CD4-positive, alpha-beta T cell treated with Interferon gamma for 1 hour (primary cell): ENCODE measurements around the gene FGD5.

Experiments used
- DNase-seq: peaks from one replicate; pipeline ENCODE4 v3.0.0-alpha.2; 2020

FGD5 gene, protein sequence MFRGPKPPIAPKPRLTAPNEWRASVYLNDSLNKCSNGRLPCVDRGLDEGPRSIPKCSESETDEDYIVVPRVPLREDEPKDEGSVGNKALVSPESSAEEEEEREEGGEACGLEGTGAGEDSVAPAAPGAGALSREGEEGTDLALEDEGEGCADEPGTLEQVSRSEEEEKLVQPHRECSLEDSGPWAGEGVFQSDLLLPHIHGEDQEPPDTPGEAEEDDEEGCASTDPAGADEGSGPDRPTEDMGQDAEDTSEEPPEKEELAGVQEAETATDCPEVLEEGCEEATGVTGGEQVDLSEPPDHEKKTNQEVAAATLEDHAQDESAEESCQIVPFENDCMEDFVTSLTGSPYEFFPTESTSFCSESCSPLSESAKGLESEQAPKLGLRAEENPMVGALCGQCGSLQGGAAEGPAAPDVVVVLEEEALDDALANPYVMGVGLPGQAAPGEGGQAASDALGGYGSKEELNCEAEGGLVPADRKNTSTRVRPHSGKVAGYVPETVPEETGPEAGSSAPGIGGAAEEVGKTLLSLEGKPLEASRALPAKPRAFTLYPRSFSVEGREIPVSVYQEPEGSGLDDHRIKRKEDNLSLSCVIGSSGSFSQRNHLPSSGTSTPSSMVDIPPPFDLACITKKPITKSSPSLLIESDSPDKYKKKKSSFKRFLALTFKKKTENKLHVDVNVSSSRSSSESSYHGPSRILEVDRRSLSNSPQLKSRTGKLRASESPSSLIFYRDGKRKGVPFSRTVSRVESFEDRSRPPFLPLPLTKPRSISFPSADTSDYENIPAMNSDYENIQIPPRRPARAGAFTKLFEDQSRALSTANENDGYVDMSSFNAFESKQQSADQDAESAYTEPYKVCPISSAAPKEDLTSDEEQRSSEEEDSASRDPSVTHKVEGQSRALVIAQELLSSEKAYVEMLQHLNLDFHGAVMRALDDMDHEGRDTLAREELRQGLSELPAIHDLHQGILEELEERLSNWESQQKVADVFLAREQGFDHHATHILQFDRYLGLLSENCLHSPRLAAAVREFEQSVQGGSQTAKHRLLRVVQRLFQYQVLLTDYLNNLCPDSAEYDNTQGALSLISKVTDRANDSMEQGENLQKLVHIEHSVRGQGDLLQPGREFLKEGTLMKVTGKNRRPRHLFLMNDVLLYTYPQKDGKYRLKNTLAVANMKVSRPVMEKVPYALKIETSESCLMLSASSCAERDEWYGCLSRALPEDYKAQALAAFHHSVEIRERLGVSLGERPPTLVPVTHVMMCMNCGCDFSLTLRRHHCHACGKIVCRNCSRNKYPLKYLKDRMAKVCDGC (N-terminal part only)

DNA sequence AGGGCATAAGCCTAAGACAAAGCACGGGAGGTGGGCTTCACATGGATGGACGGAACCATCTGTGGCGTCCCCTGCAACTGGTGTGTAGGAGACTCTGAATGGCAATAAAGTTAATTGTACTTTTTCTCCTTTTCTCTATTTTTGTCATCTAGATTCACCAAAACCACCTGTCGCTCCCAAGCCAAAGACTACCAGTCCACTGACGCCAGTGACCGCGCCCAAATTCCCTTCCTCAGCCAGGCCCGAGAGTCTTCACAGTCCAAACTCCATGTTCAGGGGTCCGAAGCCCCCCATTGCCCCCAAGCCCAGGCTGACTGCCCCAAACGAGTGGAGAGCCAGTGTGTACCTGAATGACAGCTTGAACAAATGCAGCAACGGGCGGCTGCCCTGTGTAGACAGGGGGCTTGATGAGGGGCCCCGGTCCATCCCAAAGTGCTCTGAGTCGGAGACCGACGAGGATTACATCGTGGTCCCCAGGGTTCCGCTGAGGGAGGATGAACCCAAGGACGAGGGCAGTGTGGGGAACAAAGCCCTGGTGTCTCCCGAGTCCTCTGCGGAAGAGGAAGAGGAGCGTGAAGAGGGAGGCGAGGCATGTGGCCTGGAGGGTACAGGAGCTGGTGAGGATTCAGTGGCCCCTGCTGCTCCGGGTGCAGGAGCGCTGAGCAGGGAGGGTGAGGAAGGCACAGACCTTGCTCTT, at the start of gene FGD5:
Gene FGD5, plus strand, starts transcription at position 159 of the 697 bp plus-strand sequence. Its CDS starts 110 bp downstream, at position 269.
- DNase-seq: no peak

DNA sequence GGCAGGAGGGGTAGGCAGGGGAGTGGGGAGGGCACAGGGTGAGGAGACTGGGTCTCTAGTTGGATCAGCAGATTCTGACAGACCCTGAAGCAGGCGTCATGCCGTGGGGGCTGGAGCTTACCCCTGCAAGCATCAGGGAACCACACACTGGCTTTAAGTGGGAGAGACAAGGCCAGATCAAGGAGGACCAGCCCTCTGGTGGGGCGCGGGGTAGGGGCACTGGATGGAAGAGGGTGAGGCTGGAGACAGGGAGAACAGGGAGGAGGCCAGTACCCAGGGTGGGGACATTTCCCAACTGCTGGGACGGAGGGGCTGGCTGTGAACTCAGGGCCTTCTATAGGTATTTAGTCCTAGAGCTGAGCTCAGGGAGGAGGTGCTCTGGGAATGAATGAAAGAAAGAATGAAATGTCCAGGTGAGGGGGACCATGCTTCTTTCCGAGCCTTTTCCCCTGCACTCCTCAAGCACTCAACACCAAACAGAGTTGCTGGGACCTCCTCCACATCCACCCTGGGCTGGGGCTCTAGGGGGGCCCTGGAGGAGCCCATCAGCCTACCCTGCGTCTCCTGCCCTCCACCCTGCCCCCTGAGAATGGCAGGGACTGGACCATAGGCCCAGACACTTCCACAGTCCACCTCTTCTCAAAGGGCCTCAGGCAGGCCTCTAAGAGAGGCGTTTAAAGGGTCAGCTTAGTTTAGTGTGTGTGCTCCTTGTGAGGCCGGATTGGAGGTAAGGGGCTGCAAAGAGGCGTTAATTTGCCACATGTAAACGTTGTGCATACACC, 49.0 kb upstream of the FGD5 start:
- DNase-seq: no peak

DNA sequence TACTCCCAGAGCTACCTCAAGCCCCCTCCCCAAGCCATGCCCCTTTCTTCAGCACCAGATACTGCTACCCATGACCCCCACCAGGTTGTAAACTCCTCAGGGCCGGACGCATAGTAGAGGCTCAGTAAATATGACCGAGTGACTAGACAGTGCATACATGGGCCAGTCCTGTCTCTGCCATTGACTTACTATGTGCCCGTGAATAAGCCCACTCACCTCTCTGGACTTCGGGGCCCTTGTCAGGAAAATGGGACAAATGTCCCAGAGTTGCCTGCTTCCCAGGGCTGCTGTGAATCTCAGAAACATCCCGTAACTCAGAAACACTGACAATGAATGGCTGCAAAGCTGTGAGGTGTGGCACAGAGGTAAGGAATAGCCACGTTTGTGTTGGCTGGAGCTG, 48.2 kb upstream of the FGD5 start:
- DNase-seq: no peak

DNA sequence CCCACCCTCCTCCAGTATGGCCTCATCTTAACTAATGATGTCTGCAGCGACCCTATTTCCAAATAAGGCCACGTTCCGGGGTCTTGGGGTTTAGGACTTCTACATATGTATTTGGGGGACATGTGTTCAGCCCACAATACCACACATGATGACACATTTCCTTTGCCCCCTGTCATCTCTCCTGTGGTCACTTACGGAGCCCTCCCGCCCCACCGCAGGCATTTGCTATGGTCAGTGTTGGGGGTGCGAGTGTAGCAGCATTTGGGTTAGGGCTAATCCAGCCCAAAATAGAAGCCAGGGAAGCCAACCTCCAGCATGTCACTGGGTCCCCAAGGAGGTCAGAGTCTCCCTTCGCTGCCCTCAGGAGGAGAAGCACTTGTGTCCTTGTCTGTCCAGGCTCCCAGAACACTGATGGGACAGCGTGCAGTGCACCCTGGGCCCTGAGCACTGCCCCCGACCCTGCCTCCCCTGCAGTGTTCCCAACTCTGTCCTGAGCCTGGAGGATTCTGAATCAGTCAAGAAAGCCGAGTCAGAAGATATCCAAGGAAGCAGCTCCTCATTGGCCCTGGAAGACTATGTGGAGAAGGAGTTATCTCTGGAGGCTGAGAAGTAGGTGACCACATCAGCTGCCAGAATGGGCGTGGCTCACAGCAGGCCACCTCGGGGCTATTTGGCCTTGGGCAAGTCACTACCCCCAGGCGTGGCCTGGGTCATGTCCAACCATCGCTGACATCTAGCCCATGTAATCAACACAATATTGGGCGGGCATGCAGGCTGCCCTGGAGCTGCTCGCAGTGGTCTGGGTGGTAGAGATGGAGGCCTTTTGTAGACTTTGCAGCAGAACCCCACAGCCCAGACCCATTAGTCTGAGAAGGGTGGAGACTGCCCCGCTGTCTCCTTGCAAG, 46.9 kb upstream of the FGD5 start:
- DNase-seq: no peak

DNA sequence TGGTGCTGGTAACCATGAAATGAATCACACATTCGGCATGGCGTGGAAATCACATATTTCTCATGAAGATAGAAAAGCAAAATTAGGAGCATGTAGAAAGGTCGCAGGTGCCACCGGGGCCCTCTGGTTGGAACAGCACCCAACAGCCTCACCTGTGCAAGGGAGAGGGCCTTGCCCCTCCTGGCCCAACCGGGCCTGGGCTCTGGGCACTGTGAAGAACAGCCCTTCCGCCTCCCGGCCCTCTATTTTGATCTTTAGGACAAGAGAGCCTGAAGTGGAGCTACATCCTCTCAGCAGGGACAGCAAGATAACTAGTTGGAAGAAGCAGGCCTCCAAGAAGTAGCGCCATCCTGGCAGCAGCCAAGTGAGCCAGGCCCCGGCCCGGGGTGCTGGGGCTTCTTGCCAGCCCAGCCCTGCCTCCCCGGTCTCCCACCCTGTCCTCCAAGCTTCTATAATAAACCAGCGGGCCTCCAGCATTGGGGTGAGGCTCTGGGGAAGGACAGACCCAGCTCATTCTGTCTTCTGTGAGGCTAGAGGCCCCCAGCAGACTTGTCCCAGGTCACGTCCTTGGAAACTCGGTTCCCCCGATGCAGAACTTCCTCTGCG, 46.1 kb upstream of the FGD5 start:
- no peak for DNase-seq

DNA sequence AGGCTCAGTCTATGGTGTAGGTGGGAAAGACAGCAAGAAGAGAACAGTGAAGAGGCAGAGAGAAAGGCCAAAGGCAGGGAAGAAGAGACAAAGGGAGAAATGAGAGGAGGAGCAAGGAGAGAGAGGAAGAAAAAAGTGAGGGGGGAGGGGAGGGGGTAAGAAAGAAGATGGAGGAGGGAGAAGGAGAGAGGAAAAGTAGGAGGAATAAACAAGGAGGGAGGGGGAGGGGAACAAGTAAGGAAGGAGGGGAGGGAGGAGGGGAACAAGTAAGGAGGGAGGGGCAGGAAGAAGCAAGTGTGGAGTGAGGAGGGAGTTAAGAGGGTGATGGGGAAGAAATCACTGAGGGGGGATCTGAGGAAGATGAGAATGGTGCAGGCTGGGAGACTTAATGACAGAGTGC, 45.5 kb upstream of the FGD5 start:
- DNase-seq: no peak

DNA sequence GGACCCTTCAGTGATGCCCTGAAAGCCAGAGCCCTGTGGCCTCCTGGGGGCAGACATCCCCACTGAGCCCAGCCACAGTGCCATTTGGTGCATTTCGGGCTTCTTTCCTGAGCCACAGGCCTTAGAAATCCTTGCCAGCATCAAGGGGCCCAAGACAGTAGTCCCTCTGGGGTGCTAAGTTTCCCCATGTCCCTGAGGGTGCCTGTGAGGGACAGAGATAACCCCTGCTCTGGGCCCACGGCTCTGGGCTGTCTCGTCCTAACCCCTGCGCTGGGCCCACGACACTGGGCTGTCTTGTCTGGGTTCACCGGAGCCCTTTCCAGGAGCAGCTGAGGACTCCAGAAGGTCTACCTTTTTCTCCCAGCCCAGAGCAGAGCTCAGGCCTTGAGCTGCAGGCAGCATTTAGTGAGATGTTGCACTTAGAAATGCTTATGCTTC, 45.1 kb upstream of the FGD5 start:
- no peak for DNase-seq

DNA sequence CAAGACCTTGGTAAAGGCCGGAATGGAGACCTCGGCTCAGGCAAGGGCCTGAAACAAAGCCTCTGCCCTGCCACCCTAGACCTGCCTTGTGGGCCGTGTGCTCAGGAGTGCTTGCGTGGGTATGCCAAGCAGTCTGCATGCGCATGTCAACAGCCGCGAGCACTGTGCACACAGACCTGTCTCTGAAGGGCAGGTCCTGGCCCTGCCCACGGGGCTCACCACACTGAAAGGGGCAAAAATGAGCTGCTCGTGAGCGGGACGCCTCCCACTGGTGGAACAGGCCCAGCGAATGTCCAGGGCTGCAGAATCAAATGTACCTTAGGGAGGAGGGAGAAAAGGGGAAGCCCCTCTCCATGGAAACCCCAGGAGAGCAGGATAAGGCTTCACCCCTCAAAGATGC, 44.3 kb upstream of the FGD5 start:
- DNase-seq: no peak

DNA sequence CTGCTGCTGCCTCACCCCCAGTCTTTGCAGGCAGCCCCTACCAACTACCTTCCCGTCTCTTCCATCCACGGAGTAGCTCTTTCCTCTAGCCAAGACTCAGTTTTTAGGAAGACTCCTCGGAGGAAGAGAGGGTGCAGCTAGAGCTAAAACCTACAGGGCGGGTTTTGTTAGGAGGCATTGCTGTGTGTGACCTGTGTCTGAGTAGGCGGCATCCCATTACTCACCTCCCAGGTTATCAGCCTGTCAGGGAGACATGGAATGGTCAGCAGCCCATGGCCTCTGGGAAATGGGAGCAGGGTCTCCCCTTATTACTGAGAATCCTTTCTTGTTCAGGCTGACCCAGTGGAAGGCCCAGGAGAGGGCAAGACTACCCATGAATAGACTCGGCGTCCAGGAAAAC, 43.8 kb upstream of the FGD5 start:
- no peak for DNase-seq

DNA sequence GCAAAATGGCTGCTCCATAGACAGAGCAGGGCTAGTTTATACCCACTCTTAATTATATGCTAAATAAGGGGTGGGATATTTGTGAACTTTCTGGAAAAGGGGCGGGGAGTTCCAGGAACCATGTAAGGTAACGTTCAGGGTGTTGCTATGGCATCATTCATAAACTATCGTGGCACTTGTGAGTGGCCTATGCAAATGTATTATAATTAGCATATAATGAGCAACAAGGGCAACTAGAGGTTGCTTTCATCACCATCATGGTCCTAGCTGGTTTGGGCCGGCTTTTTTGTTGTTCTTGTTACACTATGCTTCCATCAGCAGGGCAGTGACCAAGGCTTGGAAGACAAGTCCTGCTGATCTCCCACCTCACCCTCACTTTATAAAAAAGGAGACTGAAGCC, 43.2 kb upstream of the FGD5 start:
- DNase-seq: no peak

DNA sequence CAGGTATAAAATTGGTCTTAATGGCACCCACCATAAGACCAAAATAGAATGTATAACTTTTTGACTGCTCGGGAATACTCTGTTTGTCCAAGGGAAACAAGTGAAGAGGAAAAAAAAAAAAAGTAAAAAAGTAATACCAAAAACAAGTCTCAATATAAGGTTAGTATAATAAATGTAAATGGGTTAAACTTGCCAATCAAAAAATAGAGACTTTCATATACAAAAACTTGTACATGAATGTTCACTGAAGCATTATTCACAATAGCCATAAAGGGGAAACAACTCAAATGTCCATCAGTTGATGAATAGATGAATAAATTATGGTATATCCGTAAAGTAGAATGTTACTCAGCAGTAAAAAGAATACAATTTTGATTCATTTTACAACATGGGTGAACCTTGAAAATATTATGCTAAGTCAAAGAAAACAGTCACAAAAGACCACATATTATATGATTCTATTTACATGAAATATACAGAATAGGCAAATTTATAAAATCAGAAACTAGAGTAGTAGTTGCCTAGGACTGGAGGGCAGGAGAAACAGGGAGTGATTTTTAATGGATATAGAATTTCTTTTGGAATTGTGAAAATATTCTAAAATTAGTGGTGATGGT, 39.6 kb upstream of the FGD5 start:
- no peak for DNase-seq

DNA sequence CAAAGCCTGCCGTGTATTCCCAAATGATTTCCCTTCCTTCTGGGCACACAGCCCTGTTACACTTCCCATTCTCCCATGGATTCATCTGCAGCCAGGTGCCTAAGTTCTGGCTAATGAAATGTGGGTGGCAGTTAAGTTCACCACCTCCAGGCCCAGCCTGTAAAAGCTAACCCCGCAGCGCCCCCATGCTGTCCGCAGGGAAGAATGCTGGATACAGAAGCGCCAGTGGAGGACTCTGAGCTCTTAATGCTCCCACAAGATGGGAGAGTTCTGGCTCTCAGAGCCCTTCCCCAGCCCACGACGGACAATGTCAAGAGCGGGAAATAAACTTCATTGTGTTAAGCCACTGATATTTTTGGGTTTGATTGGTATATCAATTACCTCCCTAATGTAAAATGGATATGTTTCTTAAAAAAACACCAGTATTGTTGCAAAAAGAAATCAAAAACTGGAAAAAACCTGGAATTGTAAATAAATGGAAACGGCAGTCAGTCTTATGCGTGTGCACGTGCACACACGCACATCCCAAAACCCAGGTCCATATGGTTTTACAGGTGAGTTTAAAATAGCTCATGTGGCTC, 37.7 kb upstream of the FGD5 start:
- no peak for DNase-seq

DNA sequence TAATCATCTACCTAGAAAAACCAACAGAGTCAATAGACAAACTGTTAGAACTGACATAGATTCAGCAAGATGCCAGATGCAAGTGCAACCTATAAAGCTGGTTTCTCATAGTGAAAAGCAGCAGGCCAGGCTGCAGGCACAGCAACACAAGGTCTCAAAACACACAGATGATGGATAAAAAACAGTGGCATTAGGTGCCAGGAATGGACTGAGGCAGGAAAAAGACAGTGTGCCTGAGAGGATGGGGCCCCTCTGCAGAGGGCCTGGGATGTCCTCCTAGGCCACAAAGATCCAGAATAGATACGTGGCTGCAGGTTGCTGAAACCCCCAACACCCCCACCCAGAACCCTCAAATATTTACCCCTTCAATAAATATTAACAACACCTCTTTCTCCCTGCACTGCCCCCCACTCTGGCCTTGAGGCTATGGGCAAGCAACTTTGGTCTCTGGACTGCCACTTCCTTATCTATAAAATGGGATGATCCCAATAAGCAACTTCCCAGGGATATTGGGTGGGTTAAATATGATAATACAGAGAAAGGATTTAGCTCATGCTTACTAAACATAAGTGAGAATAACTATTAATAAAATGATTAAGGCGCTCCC, 35.2 kb upstream of the FGD5 start:
- no peak for DNase-seq

DNA sequence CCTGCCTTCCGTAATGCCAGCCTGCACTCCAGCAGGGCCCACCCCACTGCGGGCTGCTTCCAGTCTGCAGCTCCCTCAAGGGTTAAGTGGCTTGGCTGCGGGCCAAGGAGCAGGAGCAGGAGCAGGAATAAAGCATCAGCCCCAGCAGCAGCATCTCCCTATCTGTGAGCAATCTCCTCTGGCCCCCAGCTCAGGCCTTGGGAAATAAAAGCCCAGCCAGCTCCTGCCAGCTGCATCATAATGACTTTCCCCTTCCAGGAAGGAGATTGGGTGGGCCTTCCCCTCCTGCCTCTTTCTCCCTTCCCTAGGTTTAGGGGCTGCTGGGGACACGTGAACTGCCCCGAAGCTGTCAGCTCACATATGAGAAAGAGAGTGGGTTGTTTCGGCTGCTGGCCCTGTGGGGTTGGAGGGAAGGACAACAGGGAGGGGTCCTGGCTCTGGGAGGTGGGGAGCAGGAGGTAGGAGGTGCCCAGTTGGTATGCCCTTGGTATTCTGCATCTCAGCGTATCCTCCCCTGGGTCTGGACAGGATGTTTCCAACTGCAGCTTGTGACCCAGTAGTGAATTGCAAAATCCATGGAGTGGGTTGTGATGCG, 34.6 kb upstream of the FGD5 start:
- DNase-seq: no peak

DNA sequence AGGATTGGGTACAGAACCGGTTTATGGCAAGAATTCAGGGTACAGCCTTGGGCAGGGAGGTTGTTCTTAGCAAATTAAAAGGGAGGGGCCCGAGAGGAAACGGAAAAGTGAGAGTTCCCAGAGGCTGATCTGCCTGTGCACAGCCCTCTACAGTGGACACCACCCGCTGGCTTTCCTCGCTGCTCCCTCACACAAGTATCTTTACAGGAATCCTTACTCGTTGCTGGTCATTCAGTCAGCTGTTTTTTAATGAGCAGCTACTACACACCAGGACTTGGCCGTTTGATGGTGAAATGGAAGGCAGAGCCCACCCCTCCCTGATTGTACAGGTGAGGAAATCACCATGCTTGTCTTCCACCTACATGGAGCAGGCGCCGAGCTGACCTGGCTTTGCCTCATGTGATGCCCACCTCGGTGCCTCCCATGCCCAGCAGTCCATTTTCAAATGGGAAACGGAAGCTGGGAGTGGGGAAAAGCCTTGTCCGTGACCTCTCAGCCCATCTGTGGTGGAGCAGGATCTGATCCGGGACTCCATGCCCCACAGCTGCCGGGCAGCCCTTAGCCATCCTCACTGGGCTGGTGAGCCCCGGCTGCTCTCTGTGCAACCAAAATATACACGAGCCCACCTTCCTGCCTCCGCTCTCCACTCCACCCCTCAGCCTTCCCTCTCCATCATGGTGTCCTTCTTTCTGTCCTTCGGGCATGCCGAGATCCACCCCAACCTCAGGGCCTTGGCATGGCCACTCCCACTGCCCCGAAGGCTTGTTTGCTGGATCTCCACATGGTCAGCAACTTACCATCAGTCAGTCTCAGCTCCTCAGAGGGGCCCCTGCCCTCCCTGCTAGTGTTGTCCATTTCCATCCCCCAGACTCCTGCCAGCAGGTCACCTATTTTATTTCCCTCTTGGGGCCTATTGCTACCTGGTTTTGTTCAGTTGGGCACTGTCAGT, 33.3 kb upstream of the FGD5 start:
- no peak for DNase-seq

DNA sequence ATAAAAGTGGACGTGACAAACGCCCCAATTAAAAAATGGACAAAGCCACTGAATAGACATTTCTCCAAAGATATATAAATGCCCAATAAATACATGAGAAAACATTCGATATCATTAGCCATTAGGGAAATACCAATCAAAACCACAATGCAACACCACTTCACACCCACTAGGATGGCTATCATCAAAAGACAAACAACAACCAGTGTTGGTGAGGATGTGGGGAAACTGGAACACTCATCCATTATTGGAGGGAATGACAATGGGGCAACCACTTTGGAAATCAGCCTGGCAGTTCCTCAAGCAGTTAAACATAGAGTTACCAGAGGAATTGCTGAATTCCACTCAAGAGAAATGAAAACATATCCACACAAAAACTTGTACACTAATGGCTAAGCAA, 32.4 kb upstream of the FGD5 start:
- DNase-seq: no peak

DNA sequence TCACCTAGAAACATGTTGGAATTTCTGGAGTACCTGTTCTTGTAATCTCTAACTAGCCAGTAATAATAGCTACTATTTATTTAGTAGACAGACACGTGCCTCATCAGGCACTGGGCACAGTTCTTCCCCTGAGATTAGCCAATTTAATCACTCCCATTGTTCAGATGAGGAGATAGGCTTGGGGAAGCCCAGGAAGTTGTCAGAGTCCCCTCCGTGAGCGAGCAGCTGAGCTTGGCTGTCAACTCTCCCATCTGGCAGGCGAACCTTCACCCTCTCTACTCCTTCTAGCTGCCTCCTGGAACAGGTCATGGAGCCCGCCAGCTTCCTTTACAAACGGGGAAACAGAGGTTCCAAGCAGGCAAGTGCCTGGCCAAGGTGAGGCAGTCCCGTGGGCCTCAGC, 31.1 kb upstream of the FGD5 start:
- no peak for DNase-seq
